NCI-H146 (cell line): ENCODE measurements around the gene ROGDI.

Source experiments
- DNase-seq: peaks from one replicate; lab custom pipeline; 2025; lab: John Stamatoyannopoulos, UW

The ROGDI gene

DNA sequence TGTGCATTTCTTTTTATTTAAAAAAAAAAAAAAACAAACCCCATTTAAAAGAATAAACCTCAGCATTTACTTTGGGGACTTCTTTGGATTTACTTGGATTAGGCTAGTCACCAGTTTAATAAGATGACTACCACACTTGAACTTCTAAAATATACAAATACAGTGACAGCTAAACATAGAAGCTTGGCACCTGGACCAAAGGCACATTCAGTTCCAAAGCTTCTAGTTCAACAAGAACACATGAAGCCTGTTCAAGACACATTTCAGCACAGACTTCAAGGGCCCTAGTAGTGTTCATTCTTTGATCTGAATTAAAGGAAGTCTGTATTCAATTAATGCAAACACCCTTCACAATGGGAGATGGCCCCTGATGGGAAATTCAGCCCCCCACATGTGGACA lies 11.6 kb upstream of the ROGDI start:
- DNase-seq = no peak

DNA sequence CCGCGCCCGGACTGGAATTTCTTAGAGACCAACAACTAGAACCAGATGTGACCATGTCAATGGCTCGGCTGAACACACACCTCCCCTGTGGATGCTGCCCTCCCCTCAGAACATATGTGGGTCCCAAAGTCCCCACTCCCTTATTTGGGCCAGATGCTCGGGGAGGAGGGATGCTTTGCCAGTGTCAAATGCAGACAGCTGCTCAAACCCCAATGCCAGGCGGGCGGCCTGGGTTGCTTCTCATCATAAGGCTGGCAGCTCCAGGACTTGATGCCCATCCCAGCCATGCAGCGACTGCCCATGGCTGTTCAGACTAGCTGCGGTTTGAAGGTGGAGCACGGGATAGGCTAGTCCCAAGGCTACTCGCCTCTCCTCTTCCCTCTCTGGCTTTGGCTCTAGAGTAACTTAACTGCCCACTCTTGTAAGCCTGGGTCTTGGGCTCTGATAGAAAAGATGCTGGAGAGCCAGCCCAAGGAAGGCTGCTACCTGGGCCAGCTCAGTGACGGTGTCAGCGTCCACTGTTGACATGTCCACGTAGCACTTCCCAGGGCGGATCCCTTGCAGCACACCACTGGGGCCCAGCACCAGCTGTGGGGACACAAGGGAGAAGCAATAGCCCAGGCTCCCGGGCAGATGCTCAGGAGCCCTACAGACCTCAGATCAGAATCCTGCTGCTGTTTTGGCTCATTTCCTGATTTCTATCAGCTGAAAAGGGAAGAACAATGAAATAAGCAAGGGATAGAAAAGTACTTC lies 11.0 kb upstream of the ROGDI start:
- DNase-seq = no peak

DNA sequence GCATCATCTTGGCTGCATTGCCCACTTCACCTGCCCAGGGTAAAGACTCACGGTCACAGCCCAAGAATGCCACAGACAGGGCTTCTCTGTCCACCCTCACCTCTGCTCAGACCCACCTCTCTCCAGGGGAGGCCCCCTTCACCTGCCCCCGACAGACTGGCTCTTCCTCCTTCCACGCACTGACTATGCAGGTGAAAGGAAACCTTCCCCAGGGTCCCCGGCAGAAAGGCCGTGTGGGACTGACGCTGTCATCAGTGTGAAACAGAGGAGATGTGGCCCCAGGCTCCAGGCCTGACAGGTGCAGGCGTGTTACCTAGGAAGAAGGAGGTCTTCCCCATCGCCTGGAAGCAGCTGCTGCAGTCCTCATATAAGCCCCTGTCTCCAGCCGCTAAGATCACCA lies 9.3 kb upstream of the ROGDI start:
- no peak for DNase-seq

DNA sequence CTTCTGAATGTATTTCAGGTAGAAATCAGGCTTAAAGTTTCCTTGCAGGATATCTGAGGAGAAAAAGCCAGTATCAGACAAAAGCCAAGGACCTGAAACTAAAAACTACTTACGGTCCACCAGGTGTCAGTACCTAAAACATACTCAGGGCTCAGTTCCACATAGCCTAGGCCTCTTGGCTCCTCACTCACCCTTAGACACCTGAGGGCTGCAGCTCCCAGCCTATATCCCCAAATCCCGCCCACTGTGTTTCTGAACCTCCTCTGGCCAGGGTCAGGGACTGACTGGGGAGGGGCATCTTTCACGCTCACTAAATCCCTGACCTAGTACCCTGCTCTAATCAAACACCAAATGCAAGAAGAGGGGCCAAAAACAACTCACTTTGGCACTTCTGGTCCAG lies 8.8 kb upstream of the ROGDI start:
- no peak for DNase-seq

DNA sequence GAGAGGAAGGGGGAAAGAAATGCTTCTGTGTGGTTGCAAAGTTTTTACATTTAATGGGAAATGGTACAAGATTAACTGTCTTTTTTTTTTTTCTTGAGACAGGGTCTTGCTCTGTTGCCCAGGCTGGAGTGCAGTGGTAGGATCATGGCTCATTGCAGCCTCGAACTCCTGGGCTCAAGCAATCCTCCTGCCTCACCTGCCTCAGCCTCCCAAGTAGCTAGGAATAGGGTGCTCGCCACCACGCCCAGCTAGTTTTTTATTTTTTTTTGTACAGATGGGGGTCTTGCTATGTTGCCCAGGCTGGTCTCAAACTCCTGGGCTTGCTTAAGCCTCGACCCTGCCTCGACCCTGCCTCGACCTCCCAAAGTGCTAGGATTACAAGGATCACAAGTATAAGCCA lies 3.8 kb upstream of the ROGDI start:
- DNase-seq = no peak

DNA sequence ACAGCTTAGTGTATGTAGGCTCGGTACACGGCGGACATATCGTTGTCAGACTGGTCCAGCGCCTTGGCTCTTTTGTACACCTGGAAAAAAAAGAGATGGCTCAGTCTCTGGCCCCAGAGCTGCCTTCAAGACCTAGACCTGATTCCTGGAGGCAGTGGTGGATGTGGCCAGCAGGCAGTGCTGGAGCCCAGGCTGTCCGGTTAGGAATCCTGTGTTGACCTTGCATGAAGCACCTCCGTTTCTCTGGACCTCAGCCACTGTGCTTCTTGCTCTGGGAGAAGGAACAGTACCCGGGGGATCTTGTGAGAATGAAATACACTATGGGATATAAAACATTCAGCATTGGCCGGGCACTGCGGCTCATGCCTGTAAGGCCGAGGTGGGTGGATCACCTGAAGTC lies 2.8 kb upstream of the ROGDI start:
- no peak for DNase-seq

DNA sequence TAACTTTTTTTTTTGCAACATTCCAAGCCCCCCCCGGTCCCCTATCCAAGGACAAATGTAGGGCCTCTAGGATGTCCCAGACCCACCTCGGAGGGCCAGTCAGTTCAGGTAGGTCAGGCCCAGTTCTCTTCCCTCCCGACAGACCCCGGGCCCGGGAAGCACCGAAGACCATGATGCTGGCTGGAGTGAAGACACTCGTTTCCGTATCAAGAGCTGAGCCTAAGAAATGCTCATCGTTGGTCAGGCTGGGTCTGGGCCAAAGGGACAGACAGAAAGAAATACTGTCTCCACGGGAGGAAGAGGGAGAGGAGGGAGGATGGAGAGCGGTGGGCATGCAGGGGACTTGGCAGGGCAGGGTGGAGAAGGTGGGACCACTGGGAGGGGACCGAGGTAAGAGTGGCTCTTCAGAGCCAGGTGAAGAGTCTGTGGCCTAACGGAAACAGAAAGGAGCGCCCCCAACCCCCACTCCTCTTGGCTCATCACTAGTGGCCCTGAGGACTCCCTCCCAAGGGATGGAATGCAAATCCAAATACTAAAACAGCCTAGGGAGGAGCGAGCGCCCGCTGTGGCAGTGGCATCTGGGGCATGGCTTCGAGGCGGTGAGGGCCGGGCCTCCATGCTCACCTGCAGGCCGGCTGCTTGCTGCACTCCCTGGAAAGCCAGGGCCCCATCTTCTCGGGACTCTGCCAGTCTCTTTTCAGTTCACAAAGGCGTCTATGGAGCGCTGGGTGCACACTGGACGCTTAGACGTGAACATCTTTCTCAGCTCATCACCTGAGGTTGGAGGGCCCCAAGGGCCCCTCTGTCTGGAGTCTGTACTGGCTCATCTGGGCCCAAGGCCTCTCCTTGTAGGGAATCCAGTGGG lies 1.7 kb upstream of the ROGDI start:
- no peak for DNase-seq

DNA sequence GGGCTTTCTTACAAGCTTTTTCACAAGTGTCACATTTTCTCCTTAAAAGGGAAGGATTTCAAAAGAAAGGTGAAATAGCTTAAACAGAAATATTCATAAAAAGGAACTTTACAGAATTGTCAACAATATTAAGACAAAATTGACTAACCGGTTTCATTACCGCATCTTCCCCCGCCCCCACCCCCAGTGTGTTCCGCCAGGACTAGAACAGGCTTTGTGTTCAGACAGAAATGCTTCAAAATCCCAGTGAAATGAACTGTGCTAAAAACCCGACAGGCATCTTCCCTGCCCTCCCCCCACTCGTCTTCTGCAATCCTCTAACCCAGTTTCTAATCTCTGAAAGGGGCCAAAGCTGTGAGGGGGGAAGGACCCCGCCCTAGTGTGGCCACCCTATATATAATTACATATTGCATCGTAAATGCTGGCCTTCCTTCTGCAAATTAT lies 990 bp upstream of the ROGDI start:
- DNase-seq = no peak

DNA sequence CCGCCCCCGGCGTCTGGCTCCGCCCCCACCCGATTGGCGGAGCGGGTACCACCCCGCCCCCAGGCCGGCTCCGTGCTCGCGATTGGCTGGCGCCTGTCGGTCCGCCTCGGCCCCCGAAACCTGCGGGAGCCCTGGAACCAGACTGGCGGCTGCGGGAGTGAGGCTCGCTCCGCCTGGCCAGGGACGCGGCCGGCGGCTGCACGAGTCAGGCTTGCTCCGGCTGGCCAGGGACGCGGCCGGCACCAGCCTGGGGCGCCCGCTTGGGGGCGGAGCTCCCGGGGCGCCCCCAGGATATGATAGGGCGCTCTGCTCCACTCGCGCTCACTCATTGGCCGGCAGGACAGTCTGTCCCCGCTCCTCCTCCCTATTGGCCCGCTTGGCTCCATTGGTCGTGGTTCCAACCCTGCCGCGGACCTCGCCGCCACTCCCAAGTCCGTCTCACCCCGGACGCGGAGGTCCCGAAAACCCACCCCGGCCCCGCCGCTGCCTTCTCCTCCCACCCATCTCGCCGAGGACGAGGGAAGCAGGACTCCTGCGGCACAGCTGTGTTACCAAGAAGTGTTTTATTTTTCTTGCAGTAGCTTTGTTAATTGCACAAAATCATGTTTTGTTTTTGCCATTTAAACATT lies 340 bp upstream of the ROGDI start:
- peak; percentile 97 for DNase-seq

DNA sequence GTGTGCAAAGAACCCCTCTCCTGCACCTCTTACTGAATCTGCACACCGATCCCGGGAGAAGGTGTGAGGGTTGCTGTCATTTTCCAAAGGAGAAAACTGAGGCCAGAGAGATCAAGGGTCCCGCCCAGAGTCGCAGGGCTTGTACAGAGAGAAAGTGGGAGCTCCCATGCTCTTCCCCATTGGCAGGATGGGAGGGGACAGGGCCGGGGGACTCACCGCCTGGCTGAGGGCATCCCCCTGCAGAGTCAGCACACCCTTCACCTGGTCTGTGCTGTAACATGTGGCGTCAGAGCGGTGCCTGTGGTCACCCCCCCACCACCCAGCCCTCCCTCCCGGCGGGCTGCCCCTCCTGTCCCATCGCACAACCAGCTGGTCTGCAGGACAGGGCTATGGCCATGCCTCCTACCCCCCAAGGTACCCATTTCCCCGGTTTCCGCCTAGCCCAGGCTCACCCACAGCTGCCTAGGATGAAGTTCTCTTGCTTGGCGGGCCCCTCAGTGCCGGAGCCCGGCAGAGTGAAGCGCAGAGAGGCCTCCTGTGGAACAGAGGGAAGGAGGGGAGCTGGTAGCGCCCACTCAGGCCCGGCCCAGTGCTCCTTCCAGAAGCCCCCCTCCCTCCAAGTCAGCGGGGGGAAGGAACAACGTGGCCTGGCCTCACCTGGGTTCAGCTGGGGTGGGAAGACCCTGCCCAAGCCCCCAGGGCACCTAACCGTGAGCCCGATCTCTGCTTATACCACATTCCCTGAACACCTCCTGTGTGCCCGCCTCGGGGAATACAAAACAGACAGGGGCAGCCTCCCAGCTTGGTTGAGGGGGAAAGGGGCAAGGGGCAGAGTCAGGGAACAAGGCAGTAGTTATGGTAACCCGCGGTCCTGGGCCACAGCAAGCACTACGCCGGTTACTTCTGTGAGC lies 1.1 kb downstream of the ROGDI start:
- DNase-seq = no peak

DNA sequence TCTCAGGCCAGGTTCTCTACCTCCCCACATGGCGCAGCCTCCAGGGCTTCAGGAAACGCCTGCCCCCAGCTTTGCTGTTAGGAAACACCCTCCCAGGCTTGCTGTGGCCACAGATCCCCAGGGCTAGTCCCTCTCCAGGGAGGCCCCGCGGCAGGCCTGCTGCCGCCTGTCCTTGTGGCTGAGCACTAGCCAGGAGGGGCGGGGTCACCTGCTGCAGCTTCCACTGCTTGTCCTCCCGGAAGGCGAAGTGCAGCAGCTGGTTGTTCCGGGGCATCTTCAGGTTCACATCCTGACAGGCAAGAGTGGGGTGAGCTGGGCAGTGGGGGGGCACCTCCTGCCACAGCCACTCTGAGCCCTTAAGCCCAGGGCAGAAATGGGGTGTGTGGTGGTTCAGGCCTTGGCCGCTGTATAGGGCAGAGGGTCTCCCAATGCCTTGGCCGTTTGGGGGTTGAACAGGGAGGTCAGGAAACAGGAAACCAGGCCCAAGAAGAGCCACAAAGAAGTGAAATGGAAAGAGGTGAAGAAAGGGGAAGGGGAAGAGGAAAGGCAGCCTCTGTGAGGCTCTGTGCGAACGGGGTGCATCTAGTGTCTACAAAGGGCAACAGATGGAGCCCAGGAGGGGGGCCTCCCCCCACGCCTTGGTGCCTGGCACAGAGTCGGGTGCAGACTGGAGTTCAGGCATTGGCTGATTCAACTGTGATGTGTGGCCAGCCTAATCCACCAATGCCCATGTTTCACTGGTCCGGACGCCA lies 2.0 kb downstream of the ROGDI start:
- no peak for DNase-seq

DNA sequence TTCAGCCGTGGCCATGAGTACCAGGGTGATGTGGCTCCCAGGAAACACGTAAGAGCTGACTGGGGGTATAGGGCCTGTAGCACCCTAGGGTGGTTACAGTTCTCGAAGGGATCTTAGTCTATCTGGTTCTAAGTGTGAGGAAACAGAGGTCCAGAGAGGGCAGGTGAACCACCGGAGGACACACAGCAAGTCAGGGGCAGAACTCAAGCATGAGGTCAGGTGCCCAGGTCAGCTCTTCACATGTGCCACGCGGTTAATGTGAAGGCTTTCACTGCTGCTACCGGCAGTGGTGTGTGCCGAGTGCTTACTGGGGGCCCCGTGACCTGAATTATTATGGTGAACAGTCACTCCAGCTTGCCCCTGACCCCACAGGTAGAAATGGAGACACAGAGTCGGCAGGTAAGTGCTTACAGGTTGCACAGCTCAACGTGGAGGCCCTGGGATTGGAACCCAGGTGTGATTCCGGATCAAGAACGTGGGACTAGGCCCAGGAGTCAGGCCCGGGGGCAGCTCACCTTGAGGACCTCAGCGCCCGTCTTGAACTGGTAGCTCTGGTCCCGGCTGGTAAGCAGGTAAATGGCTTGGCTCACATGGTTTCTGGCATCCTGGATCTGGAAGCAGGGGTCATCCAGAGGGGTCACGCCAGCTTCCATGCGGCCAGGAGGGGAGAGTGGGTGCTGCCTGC lies 3.1 kb downstream of the ROGDI start:
- DNase-seq = no peak

DNA sequence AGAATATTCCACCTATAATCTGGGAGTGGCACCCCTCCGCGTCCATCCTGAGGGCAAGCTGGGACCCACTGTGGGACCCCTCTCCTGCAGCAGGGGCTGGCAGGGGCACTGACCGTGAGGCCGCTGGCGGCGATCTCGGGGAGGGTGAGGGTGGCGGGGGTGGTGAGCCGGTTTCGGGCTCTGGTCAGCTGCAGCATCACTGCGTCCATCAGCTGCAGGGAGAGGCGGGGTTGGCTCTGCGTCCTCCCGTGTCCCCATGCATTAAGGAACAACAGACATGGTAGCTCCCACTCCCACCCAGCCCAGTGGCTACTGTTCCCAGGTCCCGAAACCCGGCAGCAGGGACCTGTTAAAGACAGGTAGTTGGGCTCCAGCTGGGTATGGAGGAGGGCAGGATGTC lies 4.0 kb downstream of the ROGDI start:
- no peak for DNase-seq

DNA sequence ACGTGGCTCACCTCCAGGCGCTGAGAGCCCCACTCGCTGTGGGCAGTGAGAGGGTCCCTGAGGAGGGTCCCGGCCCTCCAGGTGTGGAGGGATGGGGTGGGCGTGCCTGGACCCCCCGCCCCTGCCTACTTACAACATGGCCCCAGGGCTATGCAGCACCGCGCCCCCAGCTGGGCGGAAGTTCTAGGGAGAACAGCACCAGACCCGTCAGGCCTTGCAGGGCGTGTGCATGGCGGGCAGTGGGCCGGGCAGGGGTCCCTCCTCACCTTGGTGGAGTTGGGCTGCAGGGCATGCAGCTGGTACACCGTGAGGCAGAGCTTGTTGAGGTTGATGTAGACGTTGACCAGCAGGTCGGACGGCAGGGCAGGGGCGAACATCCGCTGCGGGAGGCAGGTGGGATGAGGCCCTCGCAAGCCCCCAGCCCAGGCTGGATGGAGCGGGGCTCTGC lies 4.6 kb downstream of the ROGDI start:
- DNase-seq = no peak

DNA sequence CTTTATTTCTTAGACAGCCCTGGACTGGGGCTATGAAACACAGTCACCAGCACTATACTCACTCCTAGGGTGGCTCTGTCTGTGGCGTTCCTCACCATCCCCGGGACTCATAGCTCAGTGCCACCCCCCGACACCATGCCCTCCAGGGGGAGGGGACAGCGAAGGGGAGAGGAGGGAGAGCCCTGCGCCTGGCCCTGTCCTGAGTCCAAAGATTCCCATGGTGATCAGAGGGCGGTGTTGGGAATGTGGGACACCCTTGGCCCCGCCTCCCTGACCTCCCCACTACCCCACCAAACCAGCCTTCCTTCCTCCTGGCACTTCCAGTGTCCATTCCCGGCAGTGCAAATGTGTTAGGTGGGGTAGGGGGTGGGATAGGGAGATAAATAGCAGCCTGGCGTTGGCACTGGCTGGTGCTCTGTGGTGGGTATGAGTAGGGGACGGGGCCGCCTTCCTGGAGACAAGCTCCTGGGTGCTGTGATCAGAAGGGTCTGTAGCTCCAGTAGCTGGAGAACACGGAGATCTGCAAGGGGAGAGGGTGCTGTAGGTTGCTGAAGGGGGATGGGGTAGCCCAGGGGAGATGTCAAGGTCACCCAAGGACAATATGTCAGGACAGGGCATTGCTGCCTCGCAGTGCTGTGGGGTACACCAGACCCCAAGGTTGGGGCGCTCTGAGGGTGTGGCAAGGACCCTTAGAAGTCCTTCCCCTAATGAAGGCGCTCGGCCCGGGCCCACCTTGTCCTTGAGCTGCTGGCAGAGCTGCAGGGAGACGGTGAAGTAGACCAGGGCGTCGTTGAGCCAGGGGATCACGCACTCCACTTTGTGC lies 5.2 kb downstream of the ROGDI start:
- DNase-seq = no peak

DNA sequence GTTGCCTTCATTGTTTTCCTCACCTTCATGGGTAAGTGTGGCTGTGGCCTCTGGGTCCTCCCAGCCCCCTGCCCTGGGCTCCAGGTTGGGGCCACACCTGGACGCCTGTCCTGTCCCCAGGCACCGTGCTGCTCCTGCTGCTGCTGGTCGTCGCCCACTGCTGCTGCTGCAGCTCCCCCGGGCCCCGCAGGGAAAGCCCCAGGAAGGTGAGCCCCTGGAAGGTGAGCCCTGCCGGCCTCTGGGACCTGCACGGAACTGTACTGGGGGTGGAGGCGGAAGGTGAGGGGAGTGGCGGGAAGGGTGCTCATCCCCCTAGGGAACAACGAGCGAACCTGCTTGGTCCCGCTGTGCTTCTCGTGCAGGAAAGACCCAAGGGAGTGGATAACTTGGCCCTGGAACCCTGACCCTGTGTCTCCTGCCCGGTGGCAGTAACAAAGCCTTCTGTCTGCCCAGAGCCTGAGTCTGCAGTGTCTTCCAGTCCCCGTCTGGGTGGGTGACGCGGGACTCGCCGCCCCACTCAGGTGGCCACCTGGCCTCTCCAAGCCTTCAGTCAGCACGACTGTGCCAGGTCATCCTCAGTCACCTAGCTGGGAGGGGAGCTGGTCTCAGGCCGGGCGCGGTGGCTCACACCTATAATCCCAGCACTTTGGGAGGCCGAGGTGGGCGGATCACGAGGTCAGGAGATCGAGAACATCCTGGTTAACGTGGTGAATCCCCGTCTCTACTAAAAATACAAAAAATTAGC lies 6.4 kb downstream of the ROGDI start:
- peak; percentile 64 for DNase-seq

DNA sequence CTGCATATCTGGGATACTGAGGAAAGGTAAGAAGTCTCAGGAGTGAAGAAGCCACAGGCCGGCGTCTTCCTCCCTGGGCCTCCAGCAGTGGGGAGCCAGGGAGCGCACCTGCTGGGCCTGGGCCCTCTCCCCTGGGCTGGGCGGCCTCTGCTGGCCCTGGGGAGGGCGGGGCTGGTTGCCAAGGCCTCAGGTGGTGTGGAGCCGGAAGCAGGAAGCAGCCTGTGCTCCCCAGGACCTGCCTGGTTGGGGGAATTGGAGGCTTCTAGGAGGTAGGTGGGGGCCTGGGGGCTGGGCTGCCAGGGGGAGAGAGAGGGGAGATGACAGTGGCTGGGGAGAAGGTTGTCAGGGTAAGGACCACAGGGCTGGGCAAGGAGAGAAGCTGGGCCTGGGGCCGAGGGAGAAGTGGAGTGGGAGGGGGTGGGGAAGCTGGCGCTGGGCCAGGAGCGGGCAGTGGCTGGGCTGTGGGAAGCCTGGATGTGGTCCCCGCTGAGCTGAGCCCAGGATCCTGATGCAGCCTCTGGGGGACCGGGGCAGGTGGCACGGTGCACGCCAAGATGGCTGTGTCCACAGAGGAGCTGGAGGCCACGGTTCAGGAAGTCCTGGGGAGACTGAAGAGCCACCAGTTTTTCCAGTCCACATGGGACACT lies 7.1 kb downstream of the ROGDI start, which contains the start of gene SMIM22:
TSS of gene SMIM22 (plus strand) at position 189 of the 647 bp plus-strand sequence. CDS start at position 555, 366 bp downstream.
- DNase-seq = peak; percentile 95

DNA sequence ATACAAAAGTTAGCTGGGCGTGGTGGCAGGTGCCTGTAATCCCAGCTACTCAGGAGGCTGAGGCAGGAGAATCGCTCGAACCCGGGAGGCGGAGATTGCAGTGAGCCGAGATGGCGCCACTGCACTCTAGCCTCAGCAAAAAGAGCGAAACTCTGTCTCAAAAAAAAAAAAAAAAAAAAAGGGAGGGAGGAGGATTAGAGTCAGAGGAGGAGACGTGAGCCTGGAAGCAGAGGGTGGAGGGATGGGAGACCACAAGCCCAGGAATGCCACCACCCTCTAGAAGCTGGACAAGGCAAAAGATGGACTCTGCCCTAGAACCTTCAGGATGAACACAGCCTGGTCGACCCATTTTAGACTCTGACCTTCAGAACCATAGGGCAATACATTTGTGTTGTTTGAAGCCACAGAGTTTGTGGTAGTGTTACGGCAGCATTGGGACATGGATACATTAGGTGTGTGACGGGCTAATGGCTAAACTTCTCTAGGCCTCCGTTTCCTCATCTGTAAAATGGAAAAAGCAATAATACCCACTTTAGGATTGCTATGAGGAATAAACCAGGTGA lies 9.4 kb downstream of the ROGDI start:
- no peak for DNase-seq
